Measurements from ENCODE around the gene PIPOX.

- TF ChIP-seq CTCF (IDR thresholded peaks at IDR 0.05; ENCODE audit: low read length) (no peak), EZH2 (optimal IDR thresholded peaks at IDR 0.05; ENCODE audit: low read depth, low read length) (no peak)
These were observed 59.8 kb downstream of the PIPOX start for GRCh38 chr17:29102741-29103181.

All from MM.1S (cell line).